ENCODE results near the gene OR1S1. TPM values are rescaled to one million over a fixed set of nuclear protein-coding genes. Genes with fewer than 3 reads are reported as not detected.
"Not testable (repeated sequence)": the region's sequence is repeated elsewhere in the genome, so short reads cannot be mapped to it uniquely, and the experiment has no call there.

OR1S1 gene
- total RNA-seq (2014; rRNA removed; shearing (Covaris generic)), result not detected in 2 replicates

- DNase-seq (ENCODE audit: low read depth), result not testable (repeated sequence)
Observed at GRCh38 chr11:58212420-58212819, at the start of gene OR1S1. TSS of gene OR1S1 (plus strand) at chr11:58212720.

- DNase-seq (ENCODE audit: low read depth), result no peak
Observed at GRCh38 chr11:58164389-58164788, 48.1 kb upstream of the OR1S1 start.

DNA sequence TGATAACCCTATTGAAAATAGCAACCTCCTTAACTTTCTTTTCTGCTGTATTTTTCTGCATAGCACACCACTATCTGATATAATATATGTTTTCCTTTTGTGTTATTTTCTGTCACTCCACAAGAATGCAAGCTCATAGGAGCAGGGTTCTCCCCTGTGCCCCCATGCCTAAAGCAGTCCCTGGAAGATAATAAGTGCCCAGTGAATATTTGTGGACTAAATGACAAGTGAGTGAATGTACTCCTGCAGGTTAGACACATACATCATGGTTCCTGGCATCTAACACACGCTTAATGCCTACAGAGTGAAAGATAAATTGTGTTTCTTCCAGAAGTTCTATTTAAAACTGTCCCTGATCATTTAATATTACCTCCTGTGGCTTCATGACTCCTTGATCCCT is 47.5 kb upstream of the OR1S1 start:
- DNase-seq (ENCODE audit: low read depth), result no peak

DNA sequence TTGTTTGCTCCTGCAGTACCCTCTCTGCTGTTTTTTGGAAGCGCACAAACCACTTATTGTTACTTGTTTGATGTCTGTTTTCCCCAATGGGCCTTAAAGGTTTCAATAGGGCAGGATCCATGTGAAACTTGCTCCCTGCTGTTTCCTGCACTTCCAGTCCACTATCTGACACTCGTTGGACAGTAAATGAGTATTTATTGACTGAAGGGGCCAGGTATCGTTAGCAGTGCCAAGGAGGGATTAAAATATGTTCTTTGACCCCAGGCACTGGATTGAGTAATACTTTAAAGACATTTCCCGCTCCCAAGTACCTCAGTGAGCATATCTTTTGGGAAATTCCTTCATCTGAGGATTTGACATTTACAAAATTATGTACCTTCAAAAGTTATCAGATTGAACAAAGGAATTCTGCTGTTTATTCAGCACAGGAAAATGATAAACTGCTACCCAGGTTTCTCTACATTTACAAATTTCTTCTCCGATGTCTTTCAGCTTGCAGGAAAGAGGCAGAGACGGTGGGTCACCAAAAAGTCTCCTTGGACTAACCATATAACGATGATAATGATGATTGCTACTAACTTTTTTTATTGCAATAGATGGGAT is 46.9 kb upstream of the OR1S1 start:
- no peak for DNase-seq (ENCODE audit: low read depth)

DNA sequence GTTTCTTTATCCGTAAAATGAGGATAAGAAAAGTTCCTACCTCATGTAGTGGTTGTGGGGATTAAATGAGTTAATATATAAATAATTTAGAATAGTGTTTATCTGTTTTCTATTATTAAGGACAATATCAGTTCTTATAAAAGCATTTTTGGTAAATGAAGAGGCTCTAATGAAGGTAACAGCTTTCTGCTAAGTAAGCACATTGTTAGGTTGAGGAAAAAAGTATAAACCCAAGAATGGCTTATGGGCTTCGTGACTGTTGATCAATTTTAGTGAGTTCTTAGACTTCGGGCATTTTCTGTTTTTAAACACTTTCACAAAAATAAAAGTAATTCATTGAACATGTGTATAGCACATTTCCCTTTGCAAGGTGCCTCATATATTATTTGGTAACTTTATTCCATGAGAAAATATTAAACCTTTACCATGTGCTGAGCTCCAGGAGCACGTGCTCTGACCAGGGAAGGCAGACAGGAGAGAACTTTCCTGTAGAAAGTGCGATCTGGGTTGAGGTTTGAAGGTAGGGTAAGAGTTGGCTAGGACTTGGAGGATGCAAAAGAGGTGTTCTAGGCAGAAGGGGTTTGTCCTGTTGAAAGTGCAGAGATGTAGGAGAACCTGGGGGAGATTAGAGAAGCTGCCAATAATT is 35.0 kb upstream of the OR1S1 start:
- DNase-seq (ENCODE audit: low read depth), result no peak

- no peak for DNase-seq (ENCODE audit: low read depth)
Observed at GRCh38 chr11:58178444-58178843, 34.1 kb upstream of the OR1S1 start.

DNA sequence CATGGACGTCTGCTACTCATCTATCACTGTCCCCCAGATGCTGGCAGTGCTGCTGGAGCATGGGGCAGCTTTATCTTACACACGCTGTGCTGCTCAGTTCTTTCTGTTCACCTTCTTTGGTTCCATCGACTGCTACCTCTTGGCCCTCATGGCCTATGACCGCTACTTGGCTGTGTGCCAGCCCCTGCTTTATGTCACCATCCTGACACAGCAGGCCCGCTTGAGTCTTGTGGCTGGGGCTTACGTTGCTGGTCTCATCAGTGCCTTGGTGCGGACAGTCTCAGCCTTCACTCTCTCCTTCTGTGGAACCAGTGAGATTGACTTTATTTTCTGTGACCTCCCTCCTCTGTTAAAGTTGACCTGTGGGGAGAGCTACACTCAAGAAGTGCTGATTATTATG is 32.9 kb upstream of the OR1S1 start:
- no peak for DNase-seq (ENCODE audit: low read depth)

GRCh38 chr11:58186938-58187337 is 25.6 kb upstream of the OR1S1 start:
- DNase-seq (ENCODE audit: low read depth), result no peak

GRCh38 chr11:58188770-58189169 is 23.8 kb upstream of the OR1S1 start, which contains the start of gene OR9Q2:
TSS of gene OR9Q2 (plus strand) at chr11:58189070. CDS start at chr11:58190491, 1,421 bp downstream.
- DNase-seq (ENCODE audit: low read depth), result no peak

GRCh38 chr11:58192229-58192628 is 20.3 kb upstream of the OR1S1 start:
- no peak for DNase-seq (ENCODE audit: low read depth)

DNA sequence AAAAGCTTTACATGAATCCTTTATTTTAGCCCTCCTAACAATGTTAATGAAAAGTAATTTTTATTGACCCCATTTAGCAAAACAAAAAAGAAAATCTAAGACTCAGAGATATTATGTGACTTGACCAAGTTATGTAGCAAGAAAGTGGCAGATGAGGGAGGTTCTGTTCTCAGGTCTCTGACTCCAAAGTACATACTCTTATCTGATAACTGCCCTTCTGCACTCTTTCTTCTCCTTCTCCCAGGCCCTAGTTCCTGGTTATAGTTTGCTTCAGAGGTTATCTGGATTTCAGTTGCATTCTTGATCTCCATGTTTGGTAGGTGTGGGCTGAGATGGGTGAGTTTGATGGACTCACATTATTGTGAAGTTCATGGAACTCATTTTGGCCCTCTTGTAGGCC is 19.1 kb upstream of the OR1S1 start:
- no peak for DNase-seq (ENCODE audit: low read depth)

- DNase-seq (ENCODE audit: low read depth), result no peak
Observed at GRCh38 chr11:58195939-58196338, 16.6 kb upstream of the OR1S1 start.

GRCh38 chr11:58199271-58199670 is 13.2 kb upstream of the OR1S1 start:
- no peak for DNase-seq (ENCODE audit: low read depth)

GRCh38 chr11:58204042-58204441 is 8.5 kb upstream of the OR1S1 start, which contains the start of gene OR1S2:
TSS of gene OR1S2 (minus strand) at chr11:58204142. CDS start at chr11:58204142, 0 bp downstream.
- no peak for DNase-seq (ENCODE audit: low read depth)

DNA sequence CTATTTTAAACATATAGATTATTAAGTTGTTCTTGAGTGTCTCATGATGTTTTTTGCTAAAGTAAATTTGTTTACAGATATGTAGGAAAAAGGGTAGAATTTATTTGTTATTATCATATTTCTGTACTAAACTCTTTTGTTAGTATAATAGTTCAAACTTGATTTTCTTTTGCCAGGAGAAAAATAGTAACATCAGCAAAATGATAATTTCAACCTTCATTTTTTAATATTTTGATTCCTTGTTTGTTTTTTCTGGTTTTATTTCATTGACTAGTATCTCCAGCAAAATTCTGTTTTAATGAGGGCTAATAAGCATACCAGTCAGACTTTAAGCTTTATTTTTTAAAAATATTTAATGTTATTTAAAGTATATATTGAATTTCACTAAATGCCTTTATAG is 4.0 kb downstream of the OR1S1 start:
- DNase-seq (ENCODE audit: low read depth), result no peak

DNA sequence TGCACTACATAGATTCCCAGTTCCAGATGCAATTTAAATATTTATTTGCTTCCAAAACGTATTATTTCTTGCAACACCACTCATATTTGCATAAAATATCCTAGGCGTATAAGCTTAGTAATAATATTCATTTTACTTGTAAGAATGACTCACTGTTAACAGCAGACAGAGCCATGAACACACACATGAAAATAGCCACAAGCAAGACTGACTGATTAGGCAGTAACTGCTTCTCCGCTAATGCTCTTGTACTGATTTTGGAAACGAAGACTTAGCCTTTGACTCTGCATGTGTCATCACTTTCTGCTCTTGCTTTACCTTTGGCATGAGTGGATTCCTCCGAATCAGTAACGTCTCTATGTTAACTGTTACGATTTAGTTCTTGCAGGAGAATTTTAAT is 10.2 kb downstream of the OR1S1 start:
- DNase-seq (ENCODE audit: low read depth), result peak; percentile 6

DNA sequence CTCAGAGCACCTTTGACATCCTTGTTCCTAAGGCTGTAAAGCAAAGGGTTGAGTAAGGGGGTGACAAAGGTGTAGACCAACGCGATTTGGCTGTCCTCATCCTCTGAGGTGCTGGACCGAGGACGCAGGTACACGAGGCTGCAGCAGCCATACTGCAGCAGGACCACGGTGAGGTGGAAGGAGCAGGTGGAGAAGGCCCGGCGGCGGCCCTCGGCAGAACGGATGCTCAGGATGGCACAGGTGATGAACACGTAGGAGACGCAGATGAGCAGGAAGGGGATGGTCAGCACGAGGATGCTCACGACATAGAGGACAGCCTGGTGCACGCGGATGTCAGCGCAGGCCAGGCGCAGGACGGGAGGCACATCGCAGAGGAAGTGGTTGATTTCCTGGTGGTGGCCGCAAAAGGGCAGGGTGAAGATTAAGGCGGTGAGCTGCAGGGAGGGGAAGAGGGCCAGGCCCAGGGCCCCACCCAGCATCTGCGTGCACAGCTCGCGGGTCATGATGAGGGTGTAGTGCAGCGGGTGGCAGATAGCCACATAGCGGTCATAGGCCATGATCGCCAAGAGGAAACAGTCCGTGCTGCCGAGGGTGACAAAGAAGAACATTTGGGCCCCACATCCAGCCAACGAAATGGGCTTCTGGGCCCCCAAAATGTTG is 15.6 kb downstream of the OR1S1 start:
- DNase-seq (ENCODE audit: low read depth), result no peak

- no peak for DNase-seq (ENCODE audit: low read depth)
Observed at GRCh38 chr11:58243954-58244353, 31.4 kb downstream of the OR1S1 start.

DNA sequence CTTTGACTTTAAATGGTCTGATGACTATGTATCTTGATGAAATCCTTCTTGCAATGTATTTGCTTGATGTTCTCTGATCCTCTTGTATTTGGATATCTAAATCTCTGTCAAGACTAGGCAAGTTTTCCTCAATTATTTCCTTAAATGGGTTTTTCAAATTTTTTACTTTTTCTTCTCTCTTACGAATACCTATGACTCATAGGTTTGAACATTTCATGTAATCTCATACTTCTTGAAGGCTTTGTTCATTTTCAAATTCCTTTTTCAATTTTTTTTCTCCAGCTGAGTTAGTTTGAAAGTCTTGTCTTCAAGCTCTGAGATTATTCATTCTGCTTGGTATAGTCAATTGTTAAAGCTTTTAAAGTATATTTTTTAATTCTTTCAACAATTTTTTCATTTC is 42.4 kb downstream of the OR1S1 start:
- peak; percentile 4 for DNase-seq (ENCODE audit: low read depth)

GRCh38 chr11:58259983-58260382 is 47.5 kb downstream of the OR1S1 start:
- no peak for DNase-seq (ENCODE audit: low read depth)
